ENCODE data around the gene GALNT7. TPM values are rescaled to one million over a fixed set of nuclear protein-coding genes. Genes with fewer than 3 reads are reported as not detected.

Gene GALNT7
- total RNA-seq, 2 donors from 2014 or later = 83.5 to 138 TPM

- DNase-seq = no peak
- no peaks in the 10 kb centered on the region for H3K27me3 ChIP-seq
- intact Hi-C loops (cut with DNase I) = no loop called here
- H3K4me1 ChIP-seq = no peaks in the 10 kb centered on the region
- H3K9ac ChIP-seq (ENCODE audit: low read depth in 2 of 2, low read length in 2 of 2) = no peak overlapping the region
- H3K9me3 ChIP-seq = no peaks in the 10 kb centered on the region
- TF ChIP-seq CTCF (IDR thresholded peaks at IDR 0.05) = no peak
- no peak overlapping the region for H3K27ac ChIP-seq
- H3K36me3 ChIP-seq = no peaks in the 10 kb centered on the region
- no peak overlapping the region for H3K4me3 ChIP-seq
Measured at GRCh38 chr4:173240696-173241095, 72.1 kb downstream of the GALNT7 start.

GRCh38 chr4:173242466-173243250, 74.0 kb downstream of the GALNT7 start:
- no peaks in the 10 kb centered on the region for H3K36me3 ChIP-seq
- no peaks in the 10 kb centered on the region for H3K4me1 ChIP-seq
- intact Hi-C loops (cut with DNase I) = no loop called here
- H3K9me3 ChIP-seq = no peaks in the 10 kb centered on the region
- no peak overlapping the region for H3K27ac ChIP-seq
- DNase-seq = no peak
- H3K9ac ChIP-seq (ENCODE audit: low read depth in 2 of 2, low read length in 2 of 2) = no peak overlapping the region
- TF ChIP-seq CTCF (IDR thresholded peaks at IDR 0.05) = no peak
- H3K4me3 ChIP-seq = no peak overlapping the region
- no peaks in the 10 kb centered on the region for H3K27me3 ChIP-seq

- H3K9ac ChIP-seq (ENCODE audit: low read depth in 2 of 2, low read length in 2 of 2) = no peak overlapping the region
- no peak overlapping the region for H3K4me3 ChIP-seq
- no peaks in the 10 kb centered on the region for H3K27me3 ChIP-seq
- intact Hi-C loops (cut with DNase I) = no loop called here
- no peak for TF ChIP-seq CTCF (IDR thresholded peaks at IDR 0.05)
- H3K4me1 ChIP-seq = no peaks in the 10 kb centered on the region
- no peaks in the 10 kb centered on the region for H3K36me3 ChIP-seq
- no peaks in the 10 kb centered on the region for H3K9me3 ChIP-seq
- DNase-seq = no peak
- no peak overlapping the region for H3K27ac ChIP-seq
Measured at GRCh38 chr4:173243321-173243720, 74.7 kb downstream of the GALNT7 start.

- no peaks in the 10 kb centered on the region for H3K36me3 ChIP-seq
- no peak overlapping the region for H3K9ac ChIP-seq (ENCODE audit: low read depth in 2 of 2, low read length in 2 of 2)
- no peaks in the 10 kb centered on the region for H3K27me3 ChIP-seq
- DNase-seq = no peak
- no peaks in the 10 kb centered on the region for H3K9me3 ChIP-seq
- no peak overlapping the region for H3K27ac ChIP-seq
- no peaks in the 10 kb centered on the region for H3K4me1 ChIP-seq
- H3K4me3 ChIP-seq = no peak overlapping the region
- no peak for TF ChIP-seq CTCF (IDR thresholded peaks at IDR 0.05)
- intact Hi-C loops (cut with DNase I) = no loop called here
Measured at GRCh38 chr4:173243917-173244658, 75.5 kb downstream of the GALNT7 start.

GRCh38 chr4:173245952-173246351, 77.3 kb downstream of the GALNT7 start:
- Histone ChIP-seq H3K27ac (no peak overlapping the region), H3K4me3 (no peak overlapping the region), H3K36me3 (no peaks in the 10 kb centered on the region), H3K9ac (ENCODE audit: low read depth in 2 of 2, low read length in 2 of 2) (no peak overlapping the region), H3K27me3 (no peaks in the 10 kb centered on the region), H3K4me1 (no peaks in the 10 kb centered on the region), H3K9me3 (no peaks in the 10 kb centered on the region)
- no peak for TF ChIP-seq CTCF (IDR thresholded peaks at IDR 0.05)
- no peak for DNase-seq
- intact Hi-C loops (cut with DNase I) = no loop called here

Data from colonic mucosa (tissue), 4 donors.